ENCODE results near the gene TEX44. TPM values are rescaled to one million over a fixed set of nuclear protein-coding genes. Genes with fewer than 3 reads are reported as not detected.
"Not testable (repeated sequence)": the region's sequence is repeated elsewhere in the genome, so short reads cannot be mapped to it uniquely, and the experiment has no call there.

TEX44 gene
- polyA plus RNA-seq, 1 experiment: not detected

DNA sequence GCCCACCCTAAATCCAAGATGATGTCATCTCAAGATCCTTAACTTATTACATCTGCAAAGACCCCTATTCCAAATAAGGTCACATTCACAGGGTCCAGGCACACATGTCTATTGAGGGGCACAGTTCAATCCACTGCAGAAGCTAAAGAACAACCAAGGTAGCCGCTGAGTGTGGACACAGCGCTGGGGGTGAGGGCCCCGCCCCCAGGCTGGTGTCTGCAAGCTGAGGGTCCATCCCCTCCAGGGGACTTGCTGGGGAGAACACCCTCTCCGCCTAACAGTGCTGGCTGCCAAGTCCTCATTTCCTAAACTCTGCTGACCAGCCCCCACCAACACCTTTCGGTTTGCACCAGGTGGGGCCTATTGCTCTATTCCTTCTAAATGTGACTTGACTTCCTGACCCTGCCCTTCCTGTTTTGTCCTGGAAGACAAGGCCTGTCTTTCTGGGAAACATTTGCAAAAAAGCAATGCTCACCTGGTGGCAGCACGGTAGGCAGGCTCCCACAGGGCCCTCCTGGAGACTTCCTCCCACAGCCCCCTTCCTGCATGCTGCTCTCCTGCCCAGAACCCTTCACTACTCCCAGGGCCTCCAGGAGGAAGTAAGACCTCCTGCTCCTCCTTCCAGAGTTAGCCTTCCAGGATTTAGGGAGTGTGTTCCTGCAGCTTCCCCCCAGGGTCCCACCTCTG lies 24.4 kb upstream of the TEX44 start:
- no peak for DNase-seq (ENCODE audit: low read depth)
- CTCF ChIA-PET: interaction anchor here (1.2 to 10.9 kb wide), 2 partner anchors 13 to 30 kb away, joined by 3 to 202 read pairs; no protein-coding TSS in a partner anchor
- POLR2A ChIA-PET: no interaction called here
- no peak for TF ChIP-seq CTCF (IDR thresholded peaks at IDR 0.05; ENCODE audit: insufficient read depth, low read depth, low read length)
- Histone ChIP-seq H3K27me3 (ENCODE audit: control insufficient read depth, insufficient read depth, low read length) (no peaks in the 10 kb centered on the region; the same call in 1 of the 2 replicates), H3K36me3 (ENCODE audit: control insufficient read depth, insufficient read depth, low read length) (no peaks in the 10 kb centered on the region), H3K4me3 (ENCODE audit: low read depth, low read length) (no peak overlapping the region)

DNA sequence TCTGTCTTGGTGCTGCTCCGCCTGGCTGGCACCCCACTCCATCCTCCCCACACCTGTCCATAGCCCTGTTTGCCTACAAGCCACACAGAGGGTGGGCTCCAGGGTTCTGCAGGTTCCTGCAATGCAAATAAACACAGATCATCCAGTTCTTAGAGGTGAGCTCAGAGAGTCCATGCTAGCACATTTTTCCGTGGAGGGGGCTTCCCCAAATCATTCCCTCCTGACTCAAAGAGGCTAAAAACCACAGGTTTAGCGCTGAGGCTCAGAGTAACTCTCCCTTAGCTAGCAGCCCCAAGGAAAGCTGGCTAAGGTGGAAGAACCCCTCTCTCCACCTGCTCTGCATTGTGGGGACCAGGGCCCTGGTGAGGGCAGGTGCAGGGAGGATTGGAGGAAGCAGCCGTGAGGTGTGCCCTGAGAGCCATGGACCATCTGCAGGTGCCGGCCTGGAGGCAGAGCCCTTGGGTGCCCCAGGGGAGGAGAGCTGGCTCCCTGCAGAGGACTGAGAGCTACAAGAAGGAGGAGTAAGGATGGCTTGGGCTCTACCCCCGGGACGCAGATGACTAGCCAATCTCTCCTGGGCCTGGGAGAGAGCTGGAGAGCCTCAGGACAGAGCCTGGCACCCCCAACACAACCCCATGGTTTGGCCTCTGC lies 23.8 kb upstream of the TEX44 start:
- no peak for TF ChIP-seq CTCF (IDR thresholded peaks at IDR 0.05; ENCODE audit: insufficient read depth, low read depth, low read length)
- POLR2A ChIA-PET: no interaction called here
- Histone ChIP-seq H3K27me3 (ENCODE audit: control insufficient read depth, insufficient read depth, low read length) (no peaks in the 10 kb centered on the region; the same call in 1 of the 2 replicates), H3K36me3 (ENCODE audit: control insufficient read depth, insufficient read depth, low read length) (no peaks in the 10 kb centered on the region), H3K4me3 (ENCODE audit: low read depth, low read length) (no peak overlapping the region)
- DNase-seq (ENCODE audit: low read depth): no peak
- CTCF ChIA-PET: interaction anchor here (0.6 to 10.9 kb wide), 4 partner anchors 11 to 86 kb away, joined by 3 to 202 read pairs (median 4); no protein-coding TSS in a partner anchor

- H3K36me3 ChIP-seq (ENCODE audit: control insufficient read depth, insufficient read depth, low read length); POLR2A ChIA-PET; H3K27me3 ChIP-seq (ENCODE audit: control insufficient read depth, insufficient read depth, low read length); DNase-seq (ENCODE audit: low read depth); H3K4me3 ChIP-seq (ENCODE audit: low read depth, low read length): not testable (repeated sequence)
- CTCF ChIA-PET: interaction anchor here (0.7 kb wide), 1 partner anchor 15 kb away, joined by 3 read pairs; no protein-coding TSS in a partner anchor
Observed at GRCh38 chr2:231570915-231571314, 21.7 kb upstream of the TEX44 start.

- no peak for DNase-seq (ENCODE audit: low read depth)
- Histone ChIP-seq H3K36me3 (ENCODE audit: control insufficient read depth, insufficient read depth, low read length) (no peaks in the 10 kb centered on the region), H3K27me3 (ENCODE audit: control insufficient read depth, insufficient read depth, low read length) (no peaks in the 10 kb centered on the region; the same call in 1 of the 2 replicates), H3K4me3 (ENCODE audit: low read depth, low read length) (no peak overlapping the region)
- POLR2A ChIA-PET: no interaction called here
- CTCF ChIA-PET: interaction anchor here (0.6 to 0.7 kb wide), 2 partner anchors 10 to 15 kb away, joined by 3 read pairs; no protein-coding TSS in a partner anchor
- TF ChIP-seq CTCF (IDR thresholded peaks at IDR 0.05; ENCODE audit: insufficient read depth, low read depth, low read length): no peak
Observed at GRCh38 chr2:231571661-231572191, 20.9 kb upstream of the TEX44 start.

DNA sequence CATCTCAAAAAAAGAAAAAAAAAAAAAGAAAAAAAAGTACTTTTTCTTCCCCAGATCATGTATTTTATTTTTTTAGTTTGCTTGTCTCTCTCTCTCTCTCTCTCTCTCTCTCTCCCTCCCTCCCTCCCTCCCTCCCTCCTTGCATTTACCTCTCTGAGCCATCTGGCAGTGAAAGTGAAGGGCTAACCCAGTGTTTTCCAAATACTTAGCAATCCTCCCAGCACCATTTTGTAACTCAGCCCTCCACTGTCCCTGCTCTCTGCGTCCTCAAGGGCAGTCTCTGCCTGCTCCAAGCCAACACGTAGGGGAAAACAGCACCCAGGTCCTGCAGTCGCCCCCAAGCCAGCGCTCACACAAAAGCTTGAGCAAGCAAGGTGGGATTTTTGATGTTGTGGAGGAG lies 19.6 kb upstream of the TEX44 start:
- ChIA-PET CTCF (interaction anchor here (0.7 to 2.2 kb wide), 3 partner anchors 10 to 29 kb away, joined by 3 to 8 read pairs (median 3); no protein-coding TSS in a partner anchor), POLR2A (no interaction called here)
- TF ChIP-seq CTCF (IDR thresholded peaks at IDR 0.05; ENCODE audit: insufficient read depth, low read depth, low read length): no peak
- no peak overlapping the region for H3K4me3 ChIP-seq (ENCODE audit: low read depth, low read length)
- H3K36me3 ChIP-seq (ENCODE audit: control insufficient read depth, insufficient read depth, low read length): no peaks in the 10 kb centered on the region
- H3K27me3 ChIP-seq (ENCODE audit: control insufficient read depth, insufficient read depth, low read length): no peaks in the 10 kb centered on the region; the same call in 1 of the 2 replicates
- no peak for DNase-seq (ENCODE audit: low read depth)
